OCI-LY1 (cell line): Measurements from ENCODE around the gene KPNB1.

Experiments used
- CTCF ChIP-seq: fragments of 200-600 bp; sonication (generic), shearing (Covaris generic); IDR thresholded peaks from 2 replicates; pipeline ENCODE4 v1.5.1; 2017; ENCODE audit warnings: mild to moderate bottlenecking, antibody characterized with exemption, low read length, moderate library complexity, mixed read lengths
- EZH2 ChIP-seq: fragments of 200-600 bp; sonication (generic), shearing (Covaris generic); IDR thresholded peaks from 2 replicates; pipeline ENCODE4 v1.8.0; 2017; ENCODE audit warnings: borderline replicate concordance, mixed run types, mild to moderate bottlenecking, antibody characterized with exemption, low read length, moderate library complexity, mixed read lengths

- no peak for TF ChIP-seq CTCF
- TF ChIP-seq EZH2 = no peak
Measured at GRCh38 chr17:47630614-47631013, 19.1 kb upstream of the KPNB1 start.
